ENCODE results near the gene CLIC6. TPM values are rescaled to one million over a fixed set of nuclear protein-coding genes. Genes with fewer than 3 reads are reported as not detected.

The CLIC6 gene
- not detected in 2 replicates for total RNA-seq (2014; rRNA removed; shearing (Covaris generic))

DNA sequence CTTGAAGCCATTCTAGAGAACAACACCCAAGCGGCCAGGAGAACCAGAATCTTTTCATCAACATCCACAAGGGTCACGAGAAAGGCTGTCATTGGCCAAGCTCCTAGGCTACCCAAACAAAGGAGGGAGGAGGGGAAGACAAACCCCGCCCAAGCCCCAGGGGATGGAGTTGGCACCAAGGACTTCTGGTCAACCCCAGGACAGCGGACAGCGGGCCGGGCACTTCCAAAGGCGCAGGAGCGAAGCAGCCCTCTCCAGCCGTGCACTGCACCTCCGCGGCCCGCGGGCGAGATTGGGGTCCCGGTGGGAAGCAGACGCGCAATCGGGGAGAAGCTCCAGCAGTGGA, at the start of gene CLIC6:
Gene CLIC6, plus strand, starts transcription at position 192 of the 346 bp plus-strand sequence. CDS start 395 bp downstream, outside the sequence.
- DNase-seq (ENCODE audit: low read depth), result no peak

DNA sequence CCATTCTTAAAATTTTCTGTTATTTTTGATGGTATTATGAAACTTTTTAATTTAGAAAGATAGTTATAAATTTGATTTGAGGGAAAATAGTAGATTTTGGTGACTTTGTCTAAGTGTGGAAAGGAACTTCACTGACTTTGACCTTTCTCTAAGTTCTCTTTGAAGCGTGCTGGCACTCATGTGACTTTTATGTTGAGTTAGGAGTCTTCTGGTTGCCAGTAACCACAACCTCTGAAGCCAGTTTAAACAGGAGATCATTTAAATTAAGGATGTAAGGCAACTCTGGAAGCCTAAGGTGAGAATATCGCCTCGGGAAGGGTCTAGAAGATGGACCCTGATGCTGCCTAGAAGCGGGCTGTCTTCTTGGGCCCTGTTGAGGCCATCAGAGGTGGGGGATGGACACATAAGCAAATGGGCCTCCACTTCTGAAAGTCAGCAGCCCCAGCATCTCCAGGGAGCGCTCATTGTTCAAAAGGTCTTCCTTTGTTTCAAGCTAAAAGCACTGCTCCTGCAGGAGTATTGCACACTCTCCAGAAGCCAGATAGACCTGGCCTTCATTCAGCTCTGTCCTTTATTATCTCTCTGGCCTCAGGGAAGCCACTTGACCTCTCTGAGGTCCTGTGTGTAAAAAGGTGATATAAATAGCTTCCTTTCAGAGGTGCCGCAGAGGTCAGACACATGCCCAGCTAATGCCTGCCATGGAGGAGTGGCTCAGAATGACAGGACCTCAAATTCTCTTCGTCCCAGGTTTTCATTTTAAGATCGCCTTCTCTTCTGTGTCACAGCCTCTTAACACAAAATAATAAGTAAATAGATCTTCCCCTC, 48.7 kb upstream of the CLIC6 start:
- DNase-seq (ENCODE audit: low read depth), result no peak

DNA sequence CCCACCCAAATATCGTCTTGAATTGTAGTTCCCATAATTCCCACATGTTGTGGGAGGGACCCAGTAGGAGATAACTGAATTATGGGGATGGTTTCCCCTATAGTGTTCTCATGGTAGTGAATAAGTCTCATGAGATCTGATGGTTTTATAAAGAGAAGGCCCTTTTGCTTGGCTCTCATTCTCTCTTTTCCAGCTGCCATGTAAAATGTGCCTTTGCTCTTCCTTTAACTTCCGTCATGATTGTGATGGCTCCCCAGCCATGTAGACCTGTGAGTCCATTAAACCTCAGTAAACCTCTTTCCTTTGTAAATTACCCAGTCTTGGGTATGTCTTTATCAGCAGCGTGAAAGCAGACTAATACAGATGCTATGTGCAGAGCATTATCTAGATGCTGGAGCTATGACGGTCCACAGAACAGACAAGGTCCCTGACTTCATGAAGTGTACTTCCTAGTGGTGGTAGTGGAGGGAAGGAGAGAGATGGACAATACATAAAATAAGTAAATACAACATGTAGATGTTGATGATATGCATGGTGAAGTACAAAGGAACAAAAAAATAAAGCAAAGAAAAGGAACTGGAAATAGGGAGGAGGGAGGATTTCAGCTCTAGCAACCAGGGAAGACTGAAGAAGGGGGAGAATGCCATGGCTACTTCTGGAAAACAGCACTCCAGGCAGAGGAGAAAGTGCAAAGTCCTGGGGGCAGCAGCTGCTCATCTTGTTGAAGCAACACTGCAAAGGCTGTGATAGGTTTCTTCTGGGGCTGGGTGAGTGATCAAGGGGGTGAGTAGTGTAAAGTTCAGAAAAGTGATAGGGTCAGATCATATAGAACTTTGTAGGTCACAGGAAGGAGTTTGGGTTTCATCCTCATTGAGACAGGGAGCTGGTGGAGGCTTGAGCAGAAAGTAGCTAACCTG, 47.1 kb upstream of the CLIC6 start:
- DNase-seq (ENCODE audit: low read depth), result no peak

DNA sequence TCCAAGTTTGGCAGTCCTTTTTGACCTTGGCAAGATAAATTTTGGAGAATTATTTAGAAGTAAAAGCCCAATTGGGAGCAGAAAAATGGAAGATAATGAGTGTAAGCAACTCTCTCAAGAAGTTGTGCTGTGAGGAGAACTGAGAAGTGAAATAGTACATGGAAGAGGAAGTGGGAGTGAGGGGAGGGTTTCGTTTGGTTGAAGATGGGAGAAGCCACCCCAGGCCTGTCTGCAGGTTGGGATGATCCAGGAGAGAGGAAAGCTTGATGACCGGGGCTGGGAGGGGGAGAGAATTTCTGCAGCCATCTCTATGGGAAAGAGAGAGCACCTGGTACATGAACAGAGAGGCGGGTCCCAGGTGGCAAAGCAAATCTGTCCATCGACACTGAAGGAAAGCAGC, 45.3 kb upstream of the CLIC6 start:
- DNase-seq (ENCODE audit: low read depth), result no peak

DNA sequence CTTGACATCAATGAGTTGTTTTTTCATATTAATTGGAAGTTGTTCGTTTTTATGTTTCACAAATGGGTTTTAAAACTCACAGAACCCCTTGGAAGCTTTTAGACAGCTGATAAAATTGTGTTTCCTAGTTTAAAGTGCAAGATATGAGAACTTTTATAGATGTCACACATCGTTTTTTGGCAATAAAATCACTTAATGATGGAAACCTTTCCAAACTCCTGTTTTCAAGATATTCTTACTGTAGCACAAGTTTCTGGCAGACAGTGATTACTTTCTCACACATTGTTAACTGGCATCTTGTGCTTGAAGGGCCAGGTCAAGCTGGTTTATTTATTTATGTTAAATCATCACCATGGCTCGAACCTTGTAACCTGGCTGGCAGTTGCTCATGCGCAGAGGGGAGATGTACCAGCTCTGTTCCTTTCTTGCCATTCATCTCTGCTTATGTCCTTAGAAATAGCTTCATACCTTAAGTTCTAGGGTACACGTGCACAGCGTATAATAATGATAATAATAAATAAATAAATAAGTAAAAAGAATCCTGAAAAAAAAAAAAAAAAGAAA, 43.7 kb upstream of the CLIC6 start:
- DNase-seq (ENCODE audit: low read depth), result no peak

DNA sequence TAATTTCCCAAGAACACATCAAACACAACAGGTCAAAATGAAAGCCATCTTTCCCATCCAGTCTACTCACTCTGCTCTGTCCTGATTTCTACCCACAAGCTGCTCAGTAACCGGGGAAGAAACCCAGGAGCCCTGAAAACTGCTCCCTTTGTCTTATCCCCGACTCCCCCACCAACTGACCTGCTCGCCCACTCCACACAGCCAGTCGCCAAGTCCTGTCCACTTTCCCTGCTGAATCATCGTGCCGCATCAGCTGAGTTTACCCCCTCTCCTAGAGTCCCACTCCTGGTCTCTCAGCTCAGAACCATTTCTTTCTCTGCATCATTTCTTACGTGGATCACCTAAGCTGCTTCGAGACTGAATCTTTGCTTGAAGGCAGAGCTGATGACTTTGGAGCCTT, 42.7 kb upstream of the CLIC6 start:
- no peak for DNase-seq (ENCODE audit: low read depth)

DNA sequence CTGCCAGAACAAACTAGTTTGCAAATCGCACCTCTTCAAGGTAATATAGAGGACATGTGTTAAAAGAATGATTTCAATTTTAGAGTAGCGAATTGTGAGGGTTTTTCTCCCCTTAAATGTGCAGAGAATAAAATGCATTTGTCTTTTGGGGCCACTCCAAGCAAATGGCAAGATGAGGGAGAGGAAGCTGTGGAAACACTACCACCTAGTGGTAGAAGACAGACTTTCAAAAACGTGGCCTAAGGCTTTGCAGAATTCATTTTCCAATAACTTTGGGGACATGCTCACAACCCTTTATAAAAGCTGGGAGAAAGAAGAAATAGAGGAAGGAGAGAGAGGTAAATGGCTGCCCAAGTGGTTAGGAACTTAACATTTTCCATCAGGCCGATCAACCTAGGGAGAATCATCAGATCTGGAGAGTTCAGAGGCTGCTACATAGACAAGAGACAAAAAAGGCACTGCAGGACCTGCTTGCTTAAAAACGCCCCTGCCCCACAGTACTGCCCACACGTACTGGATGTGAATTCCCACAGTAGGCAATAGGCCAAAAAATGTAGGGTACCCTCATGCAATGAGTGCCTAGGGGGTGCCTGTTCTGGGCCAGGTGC, 38.2 kb upstream of the CLIC6 start:
- peak; percentile 49 for DNase-seq (ENCODE audit: low read depth)

DNA sequence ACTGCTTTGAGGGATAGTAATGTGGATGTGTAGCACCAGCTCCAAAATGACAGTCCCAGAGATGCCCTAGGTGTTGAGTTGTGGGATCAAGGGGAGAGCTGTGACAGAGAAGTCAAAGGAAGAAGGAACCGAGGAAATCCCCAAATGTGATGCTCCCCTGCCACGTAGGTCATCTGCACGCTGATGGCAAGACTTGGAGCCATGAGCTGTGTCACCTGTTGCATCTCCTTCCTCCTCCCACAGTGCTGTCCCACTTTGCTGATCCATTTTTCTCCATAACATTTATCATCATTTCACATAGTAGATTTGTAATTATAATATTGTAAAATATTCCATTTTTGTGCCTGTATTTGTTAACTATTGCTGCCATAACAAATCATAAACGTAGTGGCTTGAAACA, 36.3 kb upstream of the CLIC6 start:
- DNase-seq (ENCODE audit: low read depth), result no peak

DNA sequence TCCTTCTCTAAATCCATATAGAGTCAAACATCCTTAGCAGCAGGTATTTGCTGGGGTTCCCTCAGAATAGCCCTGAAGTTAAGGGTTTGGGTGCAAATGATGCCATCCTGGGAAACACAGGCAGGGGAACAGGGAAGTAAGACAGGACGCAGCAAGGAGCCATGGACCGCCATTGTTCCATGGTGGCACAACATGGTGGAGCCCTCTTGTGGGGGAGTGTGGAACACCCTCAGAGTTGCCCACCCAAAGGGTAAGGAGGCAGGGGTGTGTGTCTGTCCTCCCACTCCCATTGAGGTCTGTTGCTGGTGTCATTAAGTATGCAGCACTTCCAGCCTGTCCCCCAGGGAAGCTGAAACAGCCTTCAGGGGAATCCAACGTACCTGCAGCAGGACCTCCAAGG, 33.5 kb upstream of the CLIC6 start:
- no peak for DNase-seq (ENCODE audit: low read depth)

DNA sequence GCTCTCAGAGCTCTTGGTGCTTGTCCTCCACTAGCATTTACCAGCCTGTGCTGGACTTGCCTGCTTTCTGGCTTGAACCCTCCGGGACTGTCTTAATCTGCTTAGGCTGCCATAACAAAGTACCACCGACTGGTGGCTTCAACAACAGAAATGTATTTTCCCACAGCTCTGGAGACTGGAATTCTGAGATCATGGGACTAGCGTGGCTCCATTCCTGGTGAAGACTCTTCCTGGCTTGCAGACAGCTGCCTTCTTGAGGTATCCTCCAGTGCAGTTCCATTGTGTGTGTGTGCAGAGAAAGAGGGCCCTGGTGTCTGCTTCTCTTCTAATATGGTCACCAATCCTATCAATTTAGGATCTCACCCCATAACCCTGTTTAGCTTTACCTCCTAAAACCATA, 31.8 kb upstream of the CLIC6 start:
- no peak for DNase-seq (ENCODE audit: low read depth)

DNA sequence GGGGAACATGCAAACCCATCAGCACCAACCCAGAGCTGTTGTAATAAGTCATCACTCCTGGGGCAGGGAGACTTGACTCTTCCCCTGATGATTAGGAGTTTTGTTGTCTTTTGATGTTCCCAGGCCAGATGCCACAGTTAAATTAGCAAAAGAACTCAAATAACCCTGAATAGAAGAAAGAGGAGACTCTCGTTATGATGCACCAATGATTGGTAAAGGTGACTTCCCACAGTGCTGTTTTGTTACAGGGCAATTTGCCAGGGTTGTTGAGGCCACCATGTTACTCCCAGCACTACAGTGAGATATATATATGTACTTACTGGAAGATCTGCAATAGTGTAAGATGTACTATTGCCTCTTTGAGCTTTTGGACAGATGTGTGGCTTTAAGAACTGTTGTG, 29.5 kb upstream of the CLIC6 start:
- DNase-seq (ENCODE audit: low read depth), result no peak

DNA sequence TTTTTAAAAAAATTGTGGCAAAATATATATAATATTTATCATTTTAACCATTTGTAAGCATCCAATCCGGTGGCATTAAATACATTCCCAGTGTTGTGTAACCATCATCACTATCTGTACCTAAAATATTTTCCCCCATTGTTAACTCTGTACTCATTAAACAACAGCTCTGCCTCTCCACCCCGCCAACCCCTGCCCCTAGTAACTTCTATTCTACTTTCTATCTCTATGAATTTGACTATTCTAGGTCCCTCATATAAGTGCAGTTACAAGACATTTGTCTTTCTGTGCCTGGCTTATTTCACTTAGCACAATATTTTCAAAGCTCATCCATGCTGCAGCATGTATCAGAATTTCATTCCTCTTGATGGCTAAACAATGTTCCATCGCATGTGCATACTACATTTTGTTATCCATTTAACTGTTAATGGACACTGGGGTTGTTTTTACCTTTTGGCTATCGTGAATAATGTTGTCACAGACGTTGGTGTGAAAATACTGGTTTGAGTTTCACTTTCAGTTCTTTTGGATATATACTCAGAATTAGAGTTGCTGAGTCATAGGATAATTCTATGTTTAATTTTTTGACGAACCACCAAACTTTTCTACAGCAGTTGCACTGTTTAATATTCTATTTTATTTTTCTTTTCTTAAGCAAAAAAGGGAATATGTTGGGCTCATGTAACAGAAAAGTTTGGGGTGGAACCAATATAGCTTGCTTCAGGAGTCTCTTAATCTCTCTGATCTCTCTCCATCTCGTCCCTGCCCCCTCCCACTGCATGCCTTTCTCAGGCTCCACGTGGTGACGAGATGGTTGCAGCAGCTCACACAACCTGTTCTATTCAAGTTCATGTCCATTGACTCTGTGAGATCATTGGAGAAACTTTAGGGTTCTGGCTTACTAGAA, 28.7 kb upstream of the CLIC6 start:
- DNase-seq (ENCODE audit: low read depth), result peak; percentile 27

DNA sequence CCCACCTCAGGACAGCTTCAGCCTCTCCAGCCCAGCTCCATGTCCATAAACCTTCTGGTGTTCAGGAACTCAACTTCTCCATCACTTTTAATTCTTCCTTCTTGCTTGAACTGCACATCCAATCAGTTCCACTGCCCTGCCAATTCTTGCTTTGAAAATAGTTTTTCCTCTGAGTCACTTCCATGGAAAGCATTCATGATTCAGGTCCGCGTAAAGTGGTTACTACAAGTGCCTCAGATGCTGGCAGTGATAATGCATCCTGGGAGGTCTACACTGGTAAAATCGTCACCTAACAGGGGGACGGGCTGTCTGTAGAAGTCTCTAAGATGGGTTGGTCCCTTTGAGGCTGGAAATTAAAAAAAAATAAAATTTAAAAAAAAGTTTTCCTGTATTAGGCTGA, 27.9 kb upstream of the CLIC6 start:
- DNase-seq (ENCODE audit: low read depth), result peak; percentile 86

DNA sequence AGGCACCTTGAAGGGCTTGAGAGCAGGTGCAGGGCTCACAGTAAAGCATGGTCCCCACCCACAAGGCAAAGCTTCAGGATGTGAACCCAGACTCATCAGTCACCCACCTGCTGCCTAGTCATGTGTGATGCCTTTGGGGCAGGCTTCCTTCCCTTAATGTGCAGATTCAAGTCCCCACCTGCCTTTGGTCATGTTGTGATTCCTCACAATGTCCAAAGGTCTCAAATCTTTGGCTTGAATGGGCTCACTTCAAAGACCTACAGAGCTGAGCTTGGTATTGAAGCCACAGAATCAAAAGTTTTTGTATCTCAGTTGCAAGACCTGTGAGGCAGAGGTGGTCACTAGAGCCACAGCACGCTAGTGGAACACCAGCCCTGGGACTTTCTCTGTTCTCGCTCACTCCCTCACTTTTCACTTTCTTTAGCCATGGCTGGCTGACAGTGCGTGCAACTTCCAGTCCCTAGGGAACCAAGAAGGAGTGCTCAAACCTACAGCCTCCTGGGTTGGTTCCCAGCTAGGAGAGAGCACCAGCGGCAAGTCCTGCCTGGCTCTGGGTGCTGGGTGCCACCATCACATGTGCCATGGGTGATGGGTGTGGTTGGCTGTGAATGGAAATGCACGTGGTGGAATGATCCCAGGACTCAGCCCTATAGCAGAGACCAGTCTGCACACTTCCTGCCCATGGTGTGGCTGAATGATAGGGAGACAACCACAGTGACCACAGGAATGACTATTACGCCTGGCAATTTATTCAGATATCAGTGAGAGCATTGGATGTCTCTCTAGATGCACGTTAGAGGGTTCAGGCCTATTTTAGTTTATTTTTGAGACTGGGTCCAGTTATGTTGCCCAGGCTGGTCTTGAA, 26.4 kb upstream of the CLIC6 start:
- DNase-seq (ENCODE audit: low read depth), result peak; percentile 79

DNA sequence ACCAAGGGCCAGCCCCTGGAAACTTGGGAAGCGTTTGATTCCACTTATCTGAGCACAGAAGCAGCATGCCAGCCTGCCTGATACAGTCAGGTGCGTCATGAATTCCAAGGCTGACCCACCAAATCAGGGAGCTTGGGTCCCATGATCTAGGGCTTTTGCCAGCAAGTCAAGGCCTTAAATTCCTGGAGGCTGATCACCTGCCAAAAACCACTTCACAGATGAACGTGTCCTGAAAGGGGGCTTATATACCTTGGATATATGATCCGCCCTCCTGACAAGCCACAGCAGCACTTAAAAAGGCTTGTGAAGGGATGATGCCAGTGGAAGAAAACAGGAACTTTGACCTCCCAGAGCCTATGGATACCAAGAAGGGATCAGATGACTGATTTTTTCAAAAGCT, 24.0 kb upstream of the CLIC6 start:
- no peak for DNase-seq (ENCODE audit: low read depth)

DNA sequence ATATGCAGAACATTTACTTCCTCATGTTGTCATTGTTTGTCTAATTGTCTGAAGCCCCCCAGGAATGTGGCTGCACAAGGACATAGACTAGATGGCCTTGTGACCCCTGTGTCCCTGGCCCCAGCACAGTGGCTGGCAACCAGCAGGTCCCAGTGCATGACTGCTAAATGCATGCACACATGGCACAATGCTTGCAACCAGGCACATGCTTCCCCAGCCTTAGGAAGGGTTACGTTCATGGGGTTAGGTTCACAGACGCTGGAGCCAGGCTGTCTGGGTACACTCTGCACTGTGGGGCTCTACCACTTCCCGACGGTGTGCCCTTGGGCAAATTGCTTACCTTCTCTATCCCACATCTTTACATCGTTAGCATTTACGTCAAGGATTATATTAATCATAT, 21.2 kb upstream of the CLIC6 start:
- no peak for DNase-seq (ENCODE audit: low read depth)

DNA sequence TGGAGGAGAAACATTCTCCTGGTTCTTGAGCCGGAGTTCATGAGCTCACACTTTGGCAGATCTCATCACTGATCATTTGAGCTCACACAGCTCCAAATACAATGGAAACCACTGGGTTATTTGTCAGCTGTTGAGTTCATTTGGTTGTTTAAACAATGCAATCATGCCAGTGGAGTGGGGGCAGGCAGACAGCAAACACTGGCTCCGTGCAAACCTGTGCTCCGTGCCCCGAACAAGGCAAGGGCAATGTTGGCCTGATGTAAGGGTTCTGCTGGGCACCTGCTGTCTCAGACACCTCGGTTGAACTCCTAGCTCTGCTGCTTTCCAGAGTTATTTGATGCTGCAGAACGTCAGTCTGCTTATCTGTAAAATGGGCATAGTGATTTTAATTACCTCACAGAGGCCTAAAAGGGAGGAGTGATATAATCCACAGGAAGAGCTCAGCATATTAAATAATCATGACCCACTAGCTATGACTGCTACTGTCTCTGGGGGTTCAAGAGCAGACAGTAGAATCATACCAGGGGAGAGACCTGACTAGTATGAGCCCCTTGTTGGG, 20.0 kb upstream of the CLIC6 start:
- no peak for DNase-seq (ENCODE audit: low read depth)

DNA sequence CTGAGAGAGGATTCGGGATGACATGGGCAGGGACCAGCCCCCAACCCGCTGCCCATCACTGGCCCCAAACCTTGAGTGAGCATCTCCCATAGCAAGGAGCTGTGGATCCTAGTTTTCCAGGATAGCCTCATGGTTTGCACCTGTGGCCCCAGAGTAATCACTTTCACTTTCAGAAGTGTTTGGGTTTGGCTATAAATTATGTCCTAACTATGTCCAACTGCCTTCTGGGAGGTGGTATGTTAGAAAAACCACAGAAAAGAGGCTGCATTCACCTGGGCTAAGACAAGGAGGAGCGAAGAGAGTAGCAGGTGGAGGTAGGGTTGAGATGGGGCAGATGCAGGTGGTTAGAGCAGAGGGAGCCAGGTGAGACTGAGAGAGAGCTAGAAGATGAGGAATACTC, 19.4 kb upstream of the CLIC6 start:
- DNase-seq (ENCODE audit: low read depth), result no peak

DNA sequence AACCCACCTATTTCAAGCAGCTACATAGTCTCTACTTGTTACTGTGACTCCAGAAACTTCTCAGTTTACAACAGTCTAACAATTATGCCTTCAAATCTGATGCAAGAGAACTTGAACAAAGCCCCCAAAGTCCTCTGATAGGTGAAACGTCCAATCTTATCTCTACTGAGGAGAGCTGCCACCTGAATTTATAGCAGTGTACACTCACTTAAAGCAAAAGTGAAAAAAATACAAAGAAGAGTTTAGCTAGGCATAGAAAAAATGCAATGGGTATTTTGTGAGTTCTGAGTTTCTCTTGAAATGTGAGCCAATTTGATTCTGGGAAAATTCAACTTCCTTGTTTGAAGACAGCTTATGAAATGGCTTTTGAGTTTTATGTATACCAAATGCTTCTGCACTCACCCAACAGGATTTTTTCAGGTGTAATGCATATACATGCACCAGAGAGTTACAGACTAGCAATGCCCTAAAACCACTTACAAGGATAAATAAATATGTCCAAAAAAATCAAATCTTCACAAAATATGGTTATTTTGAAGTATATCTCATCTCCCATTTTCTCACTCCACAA, 17.8 kb upstream of the CLIC6 start:
- DNase-seq (ENCODE audit: low read depth), result no peak
